Measurements from ENCODE around the gene FICD.
"Not testable (repeated sequence)": the region's sequence is repeated elsewhere in the genome, so short reads cannot be mapped to it uniquely, and the experiment has no call there.

Gene FICD

DNA sequence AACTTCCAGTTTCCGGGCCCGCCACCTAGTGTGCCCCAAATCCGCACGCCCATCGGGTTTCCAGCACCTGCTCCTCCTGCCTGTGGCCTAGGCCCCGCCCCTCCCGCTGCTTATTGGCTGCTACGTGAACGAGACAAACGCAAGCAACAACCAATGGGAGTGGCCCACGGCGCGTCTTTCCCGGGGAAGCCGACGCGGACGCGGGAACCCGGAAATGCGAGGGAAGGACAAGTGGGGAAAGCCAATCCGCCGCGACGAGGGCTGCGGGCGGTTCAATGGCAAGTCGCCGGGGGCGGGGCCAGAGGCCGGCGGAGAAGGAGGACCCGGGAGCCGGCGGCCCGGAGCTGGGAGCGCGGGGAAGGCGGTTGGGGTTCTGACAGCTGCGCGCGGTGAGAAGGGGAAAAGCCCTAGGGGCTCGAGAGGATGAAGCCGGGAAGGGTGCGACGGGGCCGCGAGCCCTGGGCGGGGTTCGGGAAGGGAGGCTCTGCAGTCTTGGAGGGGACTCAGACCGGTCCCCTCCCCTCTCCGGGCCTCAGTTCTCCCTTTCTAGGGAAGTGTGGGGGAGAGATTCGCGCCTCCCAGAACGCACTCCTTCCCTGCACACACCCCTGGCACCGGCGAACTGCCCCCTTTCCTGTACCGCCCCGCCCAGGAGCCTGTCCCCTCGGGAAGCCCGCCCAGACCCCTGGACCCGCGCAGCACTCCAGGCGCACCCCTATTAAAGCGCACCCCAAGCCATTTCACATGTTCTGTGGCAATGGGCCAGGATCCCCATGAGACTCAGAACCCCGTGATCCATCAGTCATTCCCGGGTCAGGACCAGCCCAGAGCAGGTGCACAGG lies at the start of gene FICD:
Gene FICD, plus strand, starts transcription at position 305 of the 842 bp plus-strand sequence. CDS start 1,696 bp downstream, outside the sequence.
- peak within 1 kb of the TSS; percentile 87 for H3K4me3 ChIP-seq (ENCODE audit: low read depth, low read length)

DNA sequence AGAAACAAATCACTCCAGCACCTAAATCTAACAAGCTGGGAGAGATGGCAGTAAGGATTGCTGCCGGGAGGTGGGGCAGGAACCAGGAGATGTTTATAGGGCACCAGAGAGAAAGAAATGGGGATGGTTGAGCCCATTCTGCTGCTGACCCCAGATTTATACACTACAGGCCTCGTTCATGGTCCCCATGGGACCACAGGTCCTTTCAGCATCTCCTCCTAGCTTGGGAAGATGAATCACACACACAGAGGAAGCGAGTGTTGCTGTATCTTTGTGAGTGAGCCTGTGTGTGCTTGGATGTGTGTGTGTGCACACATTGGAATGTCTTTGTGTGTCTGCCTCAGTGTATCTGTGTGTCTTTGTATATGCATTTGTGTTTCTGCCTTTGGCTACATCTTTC lies 49.7 kb upstream of the FICD start:
- no peak overlapping the region for H3K4me3 ChIP-seq (ENCODE audit: low read depth, low read length)

DNA sequence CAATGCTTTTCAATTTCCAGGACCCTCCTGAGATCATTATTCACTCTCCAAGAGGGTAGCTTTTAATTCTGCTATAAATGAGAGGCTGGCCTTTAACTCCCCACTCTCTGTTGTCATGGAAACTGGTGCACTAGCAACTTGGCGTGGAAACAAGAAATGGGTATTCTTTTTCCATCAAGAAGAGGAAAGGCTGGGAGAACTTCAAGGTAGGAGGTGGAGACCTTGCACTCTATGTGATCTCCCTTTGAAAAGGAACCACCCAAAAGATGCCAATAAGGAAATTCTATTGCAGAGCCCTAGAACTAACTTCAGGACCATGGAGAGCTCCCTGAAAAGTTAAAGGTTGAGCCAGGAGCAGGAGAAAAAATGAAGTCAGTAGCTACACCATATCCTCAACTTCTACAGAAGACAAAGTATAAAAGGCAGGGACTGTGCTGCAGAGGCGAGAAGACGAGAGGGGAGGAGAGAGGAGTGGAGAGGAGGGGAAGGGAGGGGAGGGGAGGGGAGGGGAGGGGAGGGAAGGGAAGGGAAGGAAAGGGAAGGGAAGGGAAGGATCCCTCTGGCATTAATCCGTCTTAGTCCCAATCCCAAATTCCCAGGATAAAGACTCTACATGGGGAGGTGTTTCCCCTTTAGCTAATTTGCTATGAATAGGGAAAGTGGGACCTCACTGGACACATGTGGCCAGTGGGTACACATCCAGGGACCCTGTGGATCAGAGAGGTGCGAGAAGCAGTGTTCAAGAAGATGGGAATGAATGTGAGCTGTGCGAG lies 46.7 kb upstream of the FICD start:
- no peak overlapping the region for H3K4me3 ChIP-seq (ENCODE audit: low read depth, low read length)

DNA sequence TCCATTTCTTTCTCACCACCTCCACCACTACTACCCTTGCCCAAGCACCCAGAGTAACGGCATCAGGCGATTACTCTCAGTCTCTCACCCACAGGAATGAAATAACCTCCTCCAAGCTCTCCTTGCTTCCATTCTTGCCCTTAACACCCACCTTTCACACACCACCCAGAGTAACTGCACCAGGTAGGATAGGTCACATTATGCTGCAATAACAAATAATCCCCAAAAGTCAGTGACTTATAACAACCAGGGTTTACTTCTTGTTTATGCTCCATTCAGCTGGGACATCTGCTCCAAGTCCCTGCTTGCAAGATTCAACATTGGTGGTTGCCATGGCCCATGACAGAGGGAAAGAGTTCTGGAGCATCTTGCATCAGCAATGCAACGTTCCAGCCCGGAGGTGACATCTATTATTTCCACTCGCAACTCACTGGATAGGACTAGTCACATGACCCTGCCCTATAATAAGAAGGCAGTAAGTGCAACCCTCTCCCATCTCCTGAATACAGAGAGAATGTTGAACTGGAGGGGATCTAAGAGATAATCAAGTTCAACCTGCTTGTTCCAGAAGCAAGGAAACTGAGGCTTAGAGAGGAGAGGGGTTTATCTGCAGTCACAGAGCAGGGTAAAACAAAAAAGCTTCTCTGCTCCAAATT lies 41.5 kb upstream of the FICD start:
- no peak overlapping the region for H3K4me3 ChIP-seq (ENCODE audit: low read depth, low read length)

DNA sequence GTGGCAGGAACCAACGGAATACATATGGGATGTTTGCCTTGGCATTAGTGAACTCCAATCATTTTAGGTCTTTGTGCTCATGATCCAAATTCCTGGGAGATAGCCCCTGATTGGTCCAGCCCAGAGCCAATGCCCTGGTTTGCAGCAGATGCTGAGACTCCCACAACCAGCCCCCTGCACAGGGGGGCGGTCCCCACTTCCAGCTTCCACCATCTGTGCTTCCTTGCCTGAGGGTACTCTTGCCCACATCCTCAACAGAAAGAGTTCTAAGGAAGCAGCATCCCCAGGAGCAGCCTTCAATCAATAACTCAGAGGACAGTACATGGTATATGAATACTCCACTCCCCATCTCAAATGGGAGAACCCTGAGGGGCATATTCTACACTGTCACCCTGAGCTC lies 39.7 kb upstream of the FICD start:
- no peak overlapping the region for H3K4me3 ChIP-seq (ENCODE audit: low read depth, low read length)

DNA sequence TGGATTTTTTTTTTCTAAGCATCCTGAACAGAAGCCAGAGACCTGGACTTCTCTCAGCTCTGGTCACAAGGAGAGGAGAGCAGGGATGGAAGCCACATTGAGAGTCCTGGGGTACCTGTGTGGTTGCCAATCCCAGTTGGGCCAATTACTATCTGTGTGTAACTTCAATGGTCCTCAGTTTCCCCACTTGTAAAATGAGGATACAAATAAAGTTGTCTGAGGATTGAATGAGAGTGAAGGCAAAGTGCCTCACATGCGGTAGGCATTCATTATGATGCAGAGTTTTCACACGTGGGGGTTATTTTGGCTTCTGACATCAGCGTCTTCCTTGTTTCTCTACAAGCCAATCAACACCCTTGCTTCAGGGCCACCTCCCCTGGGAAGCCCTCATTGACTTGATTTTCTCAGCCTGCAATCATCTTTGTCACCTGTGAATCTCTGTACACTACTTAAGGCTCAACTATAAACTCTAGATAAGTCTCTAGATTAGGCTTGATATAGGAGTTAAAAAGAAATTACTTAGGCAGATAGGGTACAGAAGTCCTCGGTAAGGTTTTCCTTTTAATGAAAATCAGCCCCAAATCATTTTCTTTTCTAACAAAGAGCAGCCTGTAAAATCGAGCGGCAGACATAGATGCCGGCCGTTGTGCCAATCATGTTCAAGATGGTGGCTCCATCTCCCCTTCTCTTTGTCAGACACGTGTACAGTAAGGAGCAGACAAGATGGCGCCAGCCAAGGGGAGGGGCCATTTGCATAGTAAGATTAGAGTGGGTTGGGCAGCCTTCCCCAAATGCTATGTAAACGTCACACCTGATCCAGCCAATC lies 37.8 kb upstream of the FICD start:
- H3K4me3 ChIP-seq (ENCODE audit: low read depth, low read length) = no peak overlapping the region

DNA sequence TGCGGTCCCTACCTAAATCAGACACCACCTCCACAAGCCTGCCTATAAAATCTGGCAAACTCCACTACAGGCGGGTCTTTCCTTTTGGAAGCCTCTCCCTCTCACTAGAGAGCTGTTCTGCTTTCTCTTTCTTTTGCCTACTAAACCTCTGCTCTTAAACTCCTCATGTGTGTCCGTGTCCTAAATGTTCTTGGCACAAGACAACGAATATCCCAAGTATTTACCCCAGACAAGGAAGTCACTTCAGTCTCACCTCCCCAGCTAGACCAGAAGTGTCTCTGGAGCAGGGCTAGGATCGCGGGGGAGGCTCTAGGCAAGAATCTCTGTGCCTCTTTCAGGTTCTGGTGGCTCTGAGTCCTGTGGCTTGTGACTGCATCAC lies 37.2 kb upstream of the FICD start:
- no peak overlapping the region for H3K4me3 ChIP-seq (ENCODE audit: low read depth, low read length)

DNA sequence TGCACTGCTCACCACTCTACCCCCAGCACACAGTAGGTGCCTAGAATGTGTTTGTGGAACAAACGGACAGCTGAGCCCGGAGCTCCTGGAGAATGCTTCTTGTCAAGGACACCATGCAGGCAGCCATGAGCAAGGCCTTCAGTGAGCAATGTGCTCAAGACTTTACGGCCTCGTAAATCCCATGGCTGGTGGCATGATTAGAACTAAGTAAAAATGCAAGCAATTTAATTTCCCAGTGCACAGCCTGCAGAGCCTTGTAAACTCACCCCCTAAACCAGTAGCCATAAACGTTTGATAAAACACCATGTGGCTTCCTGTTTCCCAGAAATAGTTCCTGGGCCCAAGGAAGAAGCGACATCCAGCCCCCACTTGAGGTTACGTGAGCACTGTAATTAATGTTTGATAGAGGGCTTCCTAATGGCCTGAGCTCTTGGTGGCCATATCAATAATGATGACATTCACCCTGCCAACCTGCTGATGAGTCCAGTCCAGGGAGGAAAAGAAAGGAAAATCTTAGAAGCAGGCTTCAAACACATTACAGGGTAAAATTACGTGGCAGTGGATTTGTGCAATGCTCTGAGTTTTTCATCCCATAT lies 36.4 kb upstream of the FICD start:
- no peak overlapping the region for H3K4me3 ChIP-seq (ENCODE audit: low read depth, low read length)

DNA sequence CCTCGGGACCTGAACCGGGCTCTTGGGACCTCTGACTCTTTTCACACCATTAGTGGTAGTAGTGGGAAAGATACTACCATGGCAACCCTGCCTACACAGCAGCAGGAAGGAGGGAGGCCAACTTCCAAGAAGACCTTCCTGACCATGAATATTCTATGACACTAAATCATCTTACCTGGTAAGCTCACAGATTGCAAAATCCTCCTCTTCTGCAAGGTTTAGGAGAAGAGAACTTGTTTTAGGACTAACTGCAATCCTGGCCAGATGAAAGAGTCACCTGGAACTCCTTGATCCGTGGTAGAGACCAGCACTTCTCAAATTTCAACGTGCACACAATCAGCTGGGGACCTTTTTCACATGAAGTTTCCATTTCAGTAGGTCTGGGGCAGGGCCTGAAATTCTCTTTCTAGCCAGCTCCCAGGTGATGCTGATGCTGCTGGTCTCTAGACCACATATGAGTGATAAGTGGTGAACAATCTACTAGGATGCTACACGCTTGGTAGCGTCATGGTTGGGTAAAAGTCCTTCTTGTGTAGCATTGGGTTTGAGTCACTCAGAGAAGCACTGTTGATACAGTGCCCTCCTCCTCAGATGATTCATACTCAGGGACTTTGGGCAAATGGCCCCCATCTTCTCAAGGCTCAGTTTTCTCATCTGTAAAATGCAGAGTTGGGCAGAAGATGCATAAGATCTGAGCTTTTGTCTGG lies 35.6 kb upstream of the FICD start:
- no peak overlapping the region for H3K4me3 ChIP-seq (ENCODE audit: low read depth, low read length)

DNA sequence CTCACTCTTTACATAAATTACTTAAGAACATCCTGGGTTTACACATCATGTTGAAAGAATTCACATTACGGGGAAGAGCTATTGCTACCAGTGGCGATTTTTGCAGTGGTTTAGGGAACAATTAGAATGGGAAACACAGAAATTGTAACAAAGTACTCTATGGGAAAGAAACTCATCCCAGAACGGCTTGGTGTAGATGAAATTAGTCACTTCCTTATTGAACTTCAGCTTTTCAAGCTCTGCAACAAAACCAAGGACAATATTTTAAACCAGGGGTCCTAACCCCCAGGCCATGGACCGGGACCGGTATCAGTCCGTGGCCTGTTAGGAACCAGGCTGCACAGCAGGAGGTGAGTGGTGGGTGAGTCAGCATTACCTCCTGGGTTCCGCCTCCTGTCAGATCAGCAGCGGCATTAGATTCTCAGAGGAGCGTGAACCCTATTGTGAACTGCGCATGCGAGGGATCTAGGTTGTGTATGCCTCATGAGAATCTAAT lies 32.3 kb upstream of the FICD start:
- H3K4me3 ChIP-seq (ENCODE audit: low read depth, low read length) = no peak overlapping the region

DNA sequence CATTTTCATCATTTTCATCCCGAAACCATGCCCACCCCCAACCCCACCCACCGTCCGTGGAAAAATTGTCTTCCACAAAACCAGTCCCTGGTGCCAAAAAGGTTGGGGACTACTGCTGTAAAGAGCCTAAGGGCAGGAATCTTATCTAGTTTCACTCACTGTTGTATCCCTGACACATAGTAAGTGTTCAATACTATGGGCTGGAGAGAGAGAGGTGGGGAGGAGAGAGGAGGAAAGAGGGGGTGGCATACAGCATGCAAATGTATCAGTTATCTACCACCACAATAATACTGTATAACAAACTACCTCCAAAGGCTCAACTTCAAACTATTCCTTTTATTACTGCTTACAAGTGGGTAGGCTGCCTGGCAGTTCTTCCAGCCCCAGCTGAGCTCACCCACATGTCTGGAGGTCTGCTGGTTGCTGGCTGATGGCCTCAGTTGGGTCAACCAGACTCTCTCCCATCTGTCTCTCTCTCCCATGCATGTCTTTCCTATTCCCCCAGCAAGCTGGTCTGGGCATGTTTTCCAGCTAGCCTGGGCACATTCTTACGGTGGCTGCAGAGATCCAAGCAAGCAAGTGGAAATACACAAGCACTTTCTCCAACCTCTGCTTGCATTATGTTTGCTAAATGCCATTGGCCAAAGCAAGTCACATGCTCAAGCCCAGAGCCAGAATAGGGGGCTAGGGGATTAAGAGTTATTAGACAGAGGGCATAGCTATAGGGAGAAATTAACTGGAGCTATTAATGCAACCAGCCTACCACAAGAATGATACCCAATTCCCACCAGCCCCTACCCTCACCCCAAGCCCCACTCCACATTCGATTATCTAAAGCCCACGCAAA lies 31.6 kb upstream of the FICD start:
- H3K4me3 ChIP-seq (ENCODE audit: low read depth, low read length) = no peak overlapping the region

DNA sequence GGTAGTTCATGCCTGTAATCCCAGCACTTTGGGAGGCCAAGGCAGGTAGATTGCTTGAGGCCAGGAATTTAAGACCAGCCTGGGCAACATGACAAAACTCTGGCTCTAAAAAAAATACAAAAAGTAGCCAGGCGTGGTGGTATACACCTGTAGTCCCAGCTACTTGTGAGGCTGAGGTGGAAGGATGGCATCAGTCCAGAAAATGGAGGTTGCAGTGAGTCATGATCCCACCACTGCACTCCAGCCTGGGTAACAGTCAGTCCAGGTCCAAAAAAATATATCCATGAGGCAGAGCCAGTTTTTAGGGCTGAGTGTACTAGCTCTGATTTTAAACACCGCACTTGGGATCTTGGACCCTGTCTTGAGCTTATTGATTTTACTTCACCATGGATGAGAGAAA lies 30.6 kb upstream of the FICD start:
- no peak overlapping the region for H3K4me3 ChIP-seq (ENCODE audit: low read depth, low read length)

DNA sequence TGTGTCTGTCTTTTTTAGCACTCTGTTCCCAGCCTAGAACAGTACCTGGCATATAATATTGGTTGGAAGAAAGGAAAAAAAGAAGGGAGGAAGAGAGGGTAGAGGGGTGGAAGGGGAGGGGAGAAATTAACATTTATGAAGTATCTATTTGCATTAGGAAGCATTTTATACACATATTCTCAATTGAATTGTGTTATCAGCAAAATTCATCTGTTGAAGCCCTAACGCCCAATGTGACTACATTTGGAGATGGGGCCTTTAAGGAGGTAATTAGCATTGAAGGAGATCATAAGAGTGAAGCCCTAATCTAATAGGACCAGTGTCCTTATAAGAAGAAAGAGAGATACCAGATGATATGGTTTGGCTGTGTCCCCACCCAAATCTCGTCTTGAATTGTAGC lies 30.2 kb upstream of the FICD start:
- H3K4me3 ChIP-seq (ENCODE audit: low read depth, low read length) = no peak overlapping the region

DNA sequence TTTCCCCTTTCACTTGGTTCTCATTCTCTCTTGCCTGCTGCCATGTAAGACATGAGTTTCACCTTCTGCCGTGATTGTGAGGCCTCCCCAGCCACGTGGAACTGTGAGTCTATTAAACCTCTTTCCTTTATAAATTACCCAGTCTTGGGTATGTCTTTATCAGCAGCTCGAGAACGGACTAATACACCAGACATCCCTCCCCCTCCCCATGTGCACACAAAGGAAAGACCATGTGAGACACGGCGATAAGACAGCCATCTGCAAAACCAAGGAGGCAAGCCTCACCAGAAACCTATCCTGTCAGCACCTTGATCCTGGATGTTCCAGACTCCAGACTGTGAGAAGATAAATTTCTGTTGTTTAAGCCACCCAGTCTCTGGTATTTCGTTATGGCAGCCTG lies 29.7 kb upstream of the FICD start:
- not testable (repeated sequence) for H3K4me3 ChIP-seq (ENCODE audit: low read depth, low read length)

DNA sequence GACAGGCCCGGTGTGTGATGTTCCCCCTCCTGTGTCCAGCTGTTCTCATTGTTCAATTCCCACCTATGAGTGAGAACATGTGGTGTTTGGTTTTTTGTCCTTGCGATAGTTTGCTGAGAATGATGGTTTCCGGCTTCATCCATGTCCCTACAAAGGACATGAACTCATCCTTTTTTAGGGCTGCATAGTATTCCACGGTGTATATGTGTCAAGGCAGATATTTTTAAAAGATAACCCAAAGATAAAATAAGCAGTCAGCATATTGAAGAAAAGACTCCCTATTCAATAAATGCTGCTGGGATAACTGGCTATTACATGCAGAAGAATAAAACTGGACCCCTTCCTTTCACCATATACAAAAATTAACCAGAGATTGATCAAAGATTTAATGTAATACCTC lies 28.0 kb upstream of the FICD start:
- not testable (repeated sequence) for H3K4me3 ChIP-seq (ENCODE audit: low read depth, low read length)

DNA sequence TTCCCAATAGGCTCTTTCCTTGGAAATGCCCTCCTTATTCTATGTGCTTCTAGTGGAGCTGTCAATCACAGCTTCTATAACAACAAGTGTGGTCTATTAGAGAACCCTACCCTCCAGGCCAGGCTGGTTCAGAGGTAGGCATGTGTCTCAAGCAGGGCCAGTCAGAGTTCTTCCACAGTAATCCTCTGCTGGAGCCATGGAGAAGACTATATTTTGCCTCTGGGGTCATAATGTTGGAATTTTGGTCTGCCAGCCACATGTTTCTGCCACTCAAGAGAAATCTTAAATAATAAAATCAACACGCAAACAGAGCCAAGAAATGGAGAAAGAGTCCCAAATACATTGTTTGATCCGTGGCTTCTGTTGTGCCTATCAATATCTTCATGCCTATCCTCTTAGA lies 23.8 kb upstream of the FICD start:
- H3K4me3 ChIP-seq (ENCODE audit: low read depth, low read length) = no peak overlapping the region

DNA sequence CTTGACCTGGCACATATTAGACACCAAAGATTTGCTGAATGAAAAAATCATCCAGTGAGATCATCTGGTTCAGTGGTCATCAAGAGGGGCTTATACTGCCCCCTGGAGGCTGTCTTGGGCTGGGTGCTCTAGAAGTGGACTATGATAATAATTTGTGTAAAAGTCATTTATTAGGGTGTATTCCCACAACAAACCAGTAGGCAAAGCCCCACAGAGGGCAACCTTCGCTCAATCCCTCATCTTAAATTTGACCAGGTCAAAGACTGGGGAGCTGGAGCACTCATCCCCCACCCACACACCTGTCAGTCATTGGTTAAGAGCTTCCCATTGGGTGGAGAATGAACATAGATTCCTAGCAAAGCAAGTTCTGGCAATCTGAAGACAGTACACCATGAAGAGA lies 20.0 kb upstream of the FICD start:
- H3K4me3 ChIP-seq (ENCODE audit: low read depth, low read length) = no peak overlapping the region

DNA sequence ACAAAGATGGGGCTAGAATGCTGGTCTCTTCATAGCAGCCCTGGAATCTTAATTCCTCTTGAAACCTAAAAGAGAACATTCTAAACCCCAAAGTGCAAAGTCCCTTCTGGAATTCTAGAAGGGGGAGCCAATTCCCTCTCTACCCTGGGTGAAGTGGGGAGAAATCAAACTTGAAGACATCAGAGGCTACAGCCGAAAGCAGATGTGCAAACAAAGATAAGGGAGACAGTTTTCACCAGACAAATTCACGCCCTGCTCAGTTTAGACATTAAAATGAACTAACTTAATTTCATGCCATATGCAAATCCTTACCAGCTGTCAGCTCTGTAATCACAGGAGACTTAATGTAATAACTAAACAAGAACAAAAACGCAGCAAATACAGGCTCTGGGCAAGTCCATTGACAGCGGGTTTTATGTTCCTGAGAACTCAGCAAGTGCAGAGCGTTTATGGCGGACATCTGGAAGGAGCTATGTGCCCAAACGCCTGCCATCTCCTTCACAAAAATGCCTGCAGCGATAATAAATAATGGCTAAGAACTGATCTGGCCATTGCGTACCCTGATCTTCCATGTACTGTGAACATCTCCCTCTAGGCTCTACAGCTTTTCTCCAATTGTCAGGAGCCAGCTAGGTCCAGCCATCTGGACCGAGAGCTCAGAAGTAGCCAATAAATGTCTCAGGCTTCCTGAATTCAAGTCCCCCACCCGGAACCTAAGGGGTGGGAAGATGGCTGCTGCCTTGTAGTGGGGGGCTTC lies 19.1 kb upstream of the FICD start:
- no peak overlapping the region for H3K4me3 ChIP-seq (ENCODE audit: low read depth, low read length)

Measured in iPS-11a (cell line).